ENCODE data around the gene DNMBP. TPM values are rescaled to one million over a fixed set of nuclear protein-coding genes. Genes with fewer than 3 reads are reported as not detected.
A peak's percentile ranks its signal among the peaks of the same experiment; 100 is the strongest.

DNMBP gene
- total RNA-seq, 1 donor from 2014 or later: 15.9 TPM

GRCh38 chr10:99850767-99851340 is 158.9 kb downstream of the DNMBP start:
- H3K4me3 ChIP-seq: no peak overlapping the region
- intact Hi-C loops (cut with DNase I): no loop called here
- H3K36me3 ChIP-seq: no peaks in the 10 kb centered on the region
- H3K9me3 ChIP-seq: no peaks in the 10 kb centered on the region
- peaks cover 0 to 5% of the 10 kb centered on the region in 2 donors for H3K4me1 ChIP-seq
- H3K27me3 ChIP-seq: no peaks in the 10 kb centered on the region
- TF ChIP-seq CTCF (IDR thresholded peaks at IDR 0.05): no peak
- no peak overlapping the region for H3K27ac ChIP-seq
- no peak for DNase-seq (ENCODE audit: low spot score in 2 of 2)

- H3K36me3 ChIP-seq: no peaks in the 10 kb centered on the region
- H3K27ac ChIP-seq: no peak overlapping the region
- H3K4me3 ChIP-seq: no peak overlapping the region
- intact Hi-C loops (cut with DNase I): no loop called here
- no peaks in the 10 kb centered on the region for H3K9me3 ChIP-seq
- peaks cover 0 to 5% of the 10 kb centered on the region in 2 donors for H3K4me1 ChIP-seq
- H3K27me3 ChIP-seq: no peaks in the 10 kb centered on the region
- no peak for DNase-seq (ENCODE audit: low spot score in 2 of 2)
- TF ChIP-seq CTCF (IDR thresholded peaks at IDR 0.05): no peak
These were observed 159.6 kb downstream of the DNMBP start for GRCh38 chr10:99850021-99850766.

GRCh38 chr10:99849536-99849935 is 160.2 kb downstream of the DNMBP start:
- Histone ChIP-seq H3K4me1 (peaks cover 0 to 5% of the 10 kb centered on the region in 2 donors), H3K27ac (no peak overlapping the region), H3K4me3 (no peak overlapping the region), H3K36me3 (no peaks in the 10 kb centered on the region), H3K27me3 (no peaks in the 10 kb centered on the region), H3K9me3 (no peaks in the 10 kb centered on the region)
- TF ChIP-seq CTCF (IDR thresholded peaks at IDR 0.05): no peak
- DNase-seq (ENCODE audit: low spot score in 2 of 2): no peak
- intact Hi-C loops (cut with DNase I): loop anchor here (10.0 kb wide), 2 partner anchors 335 to 675 kb away; partner anchors contain the start of genes ERLIN1 and NDUFB8

GRCh38 chr10:99849057-99849456 is 160.7 kb downstream of the DNMBP start:
- no peak overlapping the region for H3K4me3 ChIP-seq
- H3K9me3 ChIP-seq: no peaks in the 10 kb centered on the region
- no peaks in the 10 kb centered on the region for H3K36me3 ChIP-seq
- H3K27ac ChIP-seq: no peak overlapping the region
- intact Hi-C loops (cut with DNase I): loop anchor here (10.0 kb wide), 2 partner anchors 336 to 676 kb away; partner anchors contain the start of genes ERLIN1 and NDUFB8
- H3K27me3 ChIP-seq: no peaks in the 10 kb centered on the region
- peaks cover 0 to 5% of the 10 kb centered on the region in 2 donors for H3K4me1 ChIP-seq
- DNase-seq (ENCODE audit: low spot score in 2 of 2): no peak
- TF ChIP-seq CTCF (IDR thresholded peaks at IDR 0.05): no peak

GRCh38 chr10:99845837-99846382 is 163.8 kb downstream of the DNMBP start:
- intact Hi-C loops (cut with DNase I): loop anchor here (1.0 to 10.0 kb wide), 5 partner anchors 33 to 679 kb away; partner anchors contain the start of genes ERLIN1 and NDUFB8

More at GRCh38 chr10:99845837-99846382, 163.8 kb downstream of the DNMBP start:
- H3K9me3 ChIP-seq: no peaks in the 10 kb centered on the region
- H3K36me3 ChIP-seq: no peaks in the 10 kb centered on the region
- peak; percentile 88 to 95 (median 89) for TF ChIP-seq CTCF (IDR thresholded peaks at IDR 0.05)
- H3K27me3 ChIP-seq: no peaks in the 10 kb centered on the region
- H3K4me1 ChIP-seq: peaks cover 0 to 5% of the 10 kb centered on the region in 2 donors
- peak overlapping the region; percentile 47 to 57 for H3K4me3 ChIP-seq
- peak in 1 of 2 donors; percentile 93 for DNase-seq (ENCODE audit: low spot score in 2 of 2)
- H3K27ac ChIP-seq: no peak overlapping the region

Data from ascending aorta (tissue), 2 donors.